HCT116 (cell line): ENCODE results near the gene OST4. TPM values are rescaled to one million over a fixed set of nuclear protein-coding genes. Genes with fewer than 3 reads are reported as not detected.
A peak's percentile ranks its signal among the peaks of the same experiment; 100 is the strongest.

Source experiments
- ATAC-seq: fragments of 200-7000 bp; cut with Tn5 transposase; 2 replicates; pipeline ENCODE4 v1.9.1; 2020; ENCODE audit warnings: mild to moderate bottlenecking, moderate library complexity
- BruUV-seq: library from RNA; stranded (reverse); fragments of 400-500 nt; replicated peaks from 2 replicates; lab custom pipeline; 2021; lab: Mats Ljungman, UMichigan
- CTCF ChIA-PET: fragments of 300-600 bp; sonication (Branson Sonifier 250); formaldehyde crosslinking; loops from one replicate; lab custom pipeline; 2021; ENCODE audit warnings: antibody characterized with exemption; lab: Charles Lee
- POLR2A ChIA-PET: fragments of 300-600, 350-600 bp; sonication (Branson Sonifier 250); formaldehyde crosslinking; loops from one replicate; lab custom pipeline; 2021; ENCODE audit warnings: antibody characterized with exemption; lab: Charles Lee
- RAD21 ChIA-PET, 2 experiments: fragments of 300-600 bp; sonication (Branson Sonifier 250); formaldehyde crosslinking; loops; one replicate each; lab custom pipeline; 2023; ENCODE audit warnings: low total read pairs in 2 of 2; ENCODE audit not compliant: uncharacterized antibody in 2 of 2, unreplicated experiment in 2 of 2, low non-redundant PET in 1 of 2; lab: Charles Lee
- DNase-seq: peaks from one replicate; pipeline ENCODE4 v3.0.0-alpha.2; 2010; ENCODE audit warnings: low read depth, low spot score
- H2AFZ ChIP-seq: fragments of 200-600 bp; shearing (Covaris generic), sonication (generic); 2 replicates; pipeline ENCODE4 v1.6.1; 2017; ENCODE audit warnings: low read depth, mixed run types, mixed read lengths, antibody characterized with exemption, low read length; ENCODE audit not compliant: poor library complexity, severe bottlenecking
- H3K27ac ChIP-seq: 2 replicates; pipeline ENCODE4 v1.5.1; 2012; ENCODE audit warnings: low read depth, low read length
- H3K27me3 ChIP-seq: fragments of 200-600 bp; sonication (generic); 2 replicates; pipeline ENCODE4 v1.6.1; 2016; ENCODE audit warnings: mixed run types, low read length, mixed read lengths; ENCODE audit not compliant: insufficient read depth
- H3K36me3 ChIP-seq, 2 experiments: fragments of 200-500 bp in 1 of 2; fragments of 200-600 bp in 1 of 2; sonication (Bioruptor generic) in 1 of 2; sonication (generic) in 1 of 2; 2 replicates each; pipeline versions ENCODE4 v1.5.1 to v1.6.1; 2014 to 2016; ENCODE audit warnings: low read length in 2 of 2, inconsistent platforms in 1 of 2, mixed read lengths in 1 of 2, mixed run types in 1 of 2; ENCODE audit not compliant: insufficient read depth in 2 of 2, control insufficient read depth in 1 of 2
- H3K4me1 ChIP-seq, 2 experiments: fragments of 200-600 bp in 1 of 2; sonication (generic) in 1 of 2; 2 replicates each; pipeline versions ENCODE4 v1.5.1 to v1.6.1; 2012 to 2017; ENCODE audit warnings: low read length in 2 of 2, inconsistent platforms in 1 of 2, mild to moderate bottlenecking in 1 of 2, mixed read lengths in 1 of 2, mixed run types in 1 of 2, moderate library complexity in 1 of 2; ENCODE audit not compliant: insufficient read depth in 2 of 2, control insufficient read depth in 1 of 2
- H3K4me2 ChIP-seq: fragments of 200-600 bp; sonication (generic); 2 replicates; pipeline ENCODE4 v1.6.1; 2017; ENCODE audit warnings: mixed run types, low read length, mixed read lengths
- H3K4me3 ChIP-seq, 2 experiments: fragments of 200-600 bp in 1 of 2; sonication (generic) in 1 of 2; replicated peaks in 1 of 2; 2 replicates each; pipeline ENCODE4 v1.5.1; 2011 to 2016; ENCODE audit warnings: low read length in 2 of 2, control low read depth in 1 of 2, low read depth in 1 of 2, mild to moderate bottlenecking in 1 of 2, mixed read lengths in 1 of 2, mixed run types in 1 of 2
- H3K79me2 ChIP-seq: fragments of 200-600 bp; sonication (generic); 2 replicates; pipeline ENCODE4 v1.6.1; 2017; ENCODE audit warnings: mild to moderate bottlenecking, mixed run types, low read length, moderate library complexity, mixed read lengths; ENCODE audit not compliant: insufficient read depth
- H3K9ac ChIP-seq: fragments of 200-600 bp; sonication (generic); 2 replicates; pipeline ENCODE4 v1.6.1; 2016; ENCODE audit warnings: low read length, mixed read lengths
- H3K9me2 ChIP-seq: fragments of 200-600 bp; sonication (generic), shearing (Covaris generic); 2 replicates; pipeline ENCODE4 v1.6.1; 2017; ENCODE audit warnings: mixed run types, mild to moderate bottlenecking, moderate library complexity; ENCODE audit not compliant: insufficient read depth
- H3K9me3 ChIP-seq, 2 experiments: fragments of 200-500 bp in 1 of 2; fragments of 200-600 bp in 1 of 2; sonication (Bioruptor generic) in 1 of 2; sonication (generic) in 1 of 2; 2 replicates each; pipeline ENCODE4 v1.6.1; 2014 to 2017; ENCODE audit warnings: low read length in 2 of 2, mixed read lengths in 2 of 2, inconsistent platforms in 1 of 2, low read depth in 1 of 2, mild to moderate bottlenecking in 1 of 2, mixed run types in 1 of 2, moderate library complexity in 1 of 2; ENCODE audit not compliant: control insufficient read depth in 1 of 2, insufficient read depth in 1 of 2
- H4K20me1 ChIP-seq: fragments of 200-600 bp; sonication (generic), shearing (Covaris generic); 2 replicates; pipeline ENCODE4 v1.6.1; 2017; ENCODE audit warnings: mixed run types, mild to moderate bottlenecking, moderate library complexity; ENCODE audit not compliant: insufficient read depth
- EGR1 ChIP-seq: IDR thresholded peaks from 2 replicates; pipeline ENCODE4 v1.6.1; 2012; ENCODE audit warnings: low read depth
- FOSL1 ChIP-seq: IDR thresholded peaks from 2 replicates; pipeline ENCODE4 v1.6.1; 2012; ENCODE audit warnings: low read depth
- RAD21 ChIP-seq: IDR thresholded peaks from 2 replicates; pipeline ENCODE4 v1.6.1; 2012; ENCODE audit warnings: low read depth, mild to moderate bottlenecking
- SP1 ChIP-seq: IDR thresholded peaks from 2 replicates; pipeline ENCODE4 v1.6.1; 2012; ENCODE audit warnings: low read depth
- SRF ChIP-seq: IDR thresholded peaks from 2 replicates; pipeline ENCODE4 v1.6.1; 2012; ENCODE audit warnings: low read depth
- TCF7L2 ChIP-seq: IDR thresholded peaks from 2 replicates; pipeline ENCODE4 v1.7.0; 2011; ENCODE audit warnings: borderline replicate concordance, inconsistent platforms; ENCODE audit not compliant: insufficient read depth, insufficient read length; ENCODE audit errors: extremely low read depth
- YY1 ChIP-seq: IDR thresholded peaks from 2 replicates; pipeline ENCODE4 v1.6.1; 2011; ENCODE audit warnings: low read length, low read depth, moderate library complexity, mild to moderate bottlenecking; ENCODE audit not compliant: insufficient replicate concordance; ENCODE audit errors: extremely low read depth
- ZFX ChIP-seq: fragments of 450-650 bp; IDR thresholded peaks from 2 replicates; pipeline ENCODE4 v1.6.1; 2017
- ZNF274 ChIP-seq: fragments of 200-500 bp; sonication (Bioruptor generic); IDR thresholded peaks from 2 replicates; pipeline ENCODE4 v1.6.1; 2014; ENCODE audit warnings: mild to moderate bottlenecking, low read depth, low read length, inconsistent platforms
- intact Hi-C: fragments of 100-400 bp; cut with micrococcal nuclease; formaldehyde crosslinking; loops from 2 replicates; pipeline ENCODE4 v1.10.0; 2022
- total RNA-seq: library from RNA; stranded (reverse); gene quantifications from one replicate; pipeline ENCODE4 v1.2.1, GENCODE V29; 2021; ENCODE audit not compliant: unreplicated experiment
- TF ChIP-seq, protein P1 (sequence below): IDR thresholded peaks from 2 replicates; pipeline ENCODE4 v1.6.1; 2012; ENCODE audit warnings: low read depth
- TF ChIP-seq, protein P2 (sequence below): IDR thresholded peaks from 2 replicates; pipeline ENCODE4 v1.6.1; 2011; ENCODE audit warnings: mild to moderate bottlenecking, low read length, moderate library complexity; ENCODE audit not compliant: insufficient replicate concordance; ENCODE audit errors: extremely low read depth
- TF ChIP-seq, protein P3 (sequence below): IDR thresholded peaks from 2 replicates; pipeline ENCODE4 v1.6.1; 2012

The OST4 gene
- total RNA-seq, 1 experiment from 2014 or later, result 187 TPM

DNA sequence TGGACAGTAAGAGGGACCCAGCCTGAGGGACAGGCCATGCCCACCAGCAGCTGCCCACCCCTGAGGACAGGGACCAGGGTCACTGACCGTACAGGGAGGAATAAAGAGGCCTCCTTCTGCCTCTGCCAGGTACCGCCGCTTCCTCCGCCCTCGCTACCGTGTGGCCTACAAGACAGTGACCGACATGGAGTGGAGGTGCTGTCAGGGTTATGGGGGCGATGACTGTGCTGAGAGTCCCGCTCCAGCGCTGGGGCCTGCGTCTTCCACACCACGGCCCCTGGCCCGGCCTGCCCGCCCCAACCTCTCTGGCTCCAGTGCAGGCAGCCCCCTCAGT lies 9.1 kb upstream of the OST4 start:
- Histone ChIP-seq H3K79me2 (no peaks in the 10 kb centered on the region), H3K36me3 (no peaks in the 10 kb centered on the region), H3K4me3 (no peak overlapping the region), H3K27ac (peak overlapping the region; percentile 28; the same call in 1 of the 2 replicates), H3K4me2 (peak overlapping the region; percentile 81; the same call in 1 of the 2 replicates), H4K20me1 (no peaks in the 10 kb centered on the region), H2AFZ (no peak overlapping the region), H3K9me2 (no peaks in the 10 kb centered on the region), H3K27me3 (no peaks in the 10 kb centered on the region), H3K4me1 (peaks cover 13 to 22% of the 10 kb centered on the region in 2 experiments), H3K9ac (no peak overlapping the region), H3K9me3 (no peaks in the 10 kb centered on the region)
- ATAC-seq (no peak), DNase-seq (no peak)
- no TSS peak for BruUV-seq
- RAD21 ChIA-PET, result no interaction called here
- POLR2A ChIA-PET, result interaction anchor here (0.6 to 1.3 kb wide), 3 partner anchors 9 to 119 kb away, joined by 3 to 6 read pairs (median 3); partner anchors contain the start of gene OST4
- CTCF ChIA-PET, result interaction anchor here (0.6 to 1.3 kb wide), 6 partner anchors 8 to 155 kb away, joined by 3 to 6 read pairs (median 3); partner anchors contain the start of genes AGBL5 and OST4
- intact Hi-C loops, result no loop called here
- TF ChIP-seq EGR1 (no peak), ZFX (no peak)
- TF ChIP-seq, all 23 proteins: peak for 0

DNA sequence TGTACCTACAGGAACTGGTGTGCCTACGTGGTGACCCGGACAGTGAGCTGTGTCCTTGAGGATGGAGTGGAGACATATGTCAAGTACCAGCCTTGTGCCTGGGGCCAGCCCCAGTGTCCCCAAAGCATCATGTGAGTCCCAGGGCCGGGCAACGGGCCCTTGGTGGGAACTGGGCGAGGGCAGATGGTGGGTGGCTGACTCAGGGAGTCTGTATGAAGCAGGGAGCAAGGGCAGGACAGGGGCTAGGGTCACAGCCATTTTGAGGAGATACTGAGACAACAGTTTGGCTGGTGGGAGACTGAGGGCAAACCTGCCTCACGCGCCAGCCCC lies 8.7 kb upstream of the OST4 start:
- ATAC-seq (no peak), DNase-seq (no peak)
- Histone ChIP-seq H2AFZ (no peak overlapping the region), H3K36me3 (no peaks in the 10 kb centered on the region), H3K4me3 (no peak overlapping the region), H3K9ac (no peak overlapping the region), H3K4me1 (peaks cover 8 to 18% of the 10 kb centered on the region in 2 experiments), H3K27me3 (no peaks in the 10 kb centered on the region), H3K9me3 (no peaks in the 10 kb centered on the region), H3K4me2 (no peak overlapping the region), H3K27ac (no peak overlapping the region; the same call in 1 of the 2 replicates), H4K20me1 (no peaks in the 10 kb centered on the region), H3K79me2 (no peaks in the 10 kb centered on the region), H3K9me2 (no peaks in the 10 kb centered on the region)
- ChIA-PET RAD21 (no interaction called here), CTCF (no interaction called here), POLR2A (interaction anchor here (1.3 kb wide), 1 partner anchor 9 kb away, joined by 3 read pairs; the partner anchor contains the start of gene OST4)
- no peak for TF ChIP-seq EGR1
- TF ChIP-seq SP1, result no peak
- TF ChIP-seq TCF7L2, result no peak
- TF ChIP-seq, protein P1, sequence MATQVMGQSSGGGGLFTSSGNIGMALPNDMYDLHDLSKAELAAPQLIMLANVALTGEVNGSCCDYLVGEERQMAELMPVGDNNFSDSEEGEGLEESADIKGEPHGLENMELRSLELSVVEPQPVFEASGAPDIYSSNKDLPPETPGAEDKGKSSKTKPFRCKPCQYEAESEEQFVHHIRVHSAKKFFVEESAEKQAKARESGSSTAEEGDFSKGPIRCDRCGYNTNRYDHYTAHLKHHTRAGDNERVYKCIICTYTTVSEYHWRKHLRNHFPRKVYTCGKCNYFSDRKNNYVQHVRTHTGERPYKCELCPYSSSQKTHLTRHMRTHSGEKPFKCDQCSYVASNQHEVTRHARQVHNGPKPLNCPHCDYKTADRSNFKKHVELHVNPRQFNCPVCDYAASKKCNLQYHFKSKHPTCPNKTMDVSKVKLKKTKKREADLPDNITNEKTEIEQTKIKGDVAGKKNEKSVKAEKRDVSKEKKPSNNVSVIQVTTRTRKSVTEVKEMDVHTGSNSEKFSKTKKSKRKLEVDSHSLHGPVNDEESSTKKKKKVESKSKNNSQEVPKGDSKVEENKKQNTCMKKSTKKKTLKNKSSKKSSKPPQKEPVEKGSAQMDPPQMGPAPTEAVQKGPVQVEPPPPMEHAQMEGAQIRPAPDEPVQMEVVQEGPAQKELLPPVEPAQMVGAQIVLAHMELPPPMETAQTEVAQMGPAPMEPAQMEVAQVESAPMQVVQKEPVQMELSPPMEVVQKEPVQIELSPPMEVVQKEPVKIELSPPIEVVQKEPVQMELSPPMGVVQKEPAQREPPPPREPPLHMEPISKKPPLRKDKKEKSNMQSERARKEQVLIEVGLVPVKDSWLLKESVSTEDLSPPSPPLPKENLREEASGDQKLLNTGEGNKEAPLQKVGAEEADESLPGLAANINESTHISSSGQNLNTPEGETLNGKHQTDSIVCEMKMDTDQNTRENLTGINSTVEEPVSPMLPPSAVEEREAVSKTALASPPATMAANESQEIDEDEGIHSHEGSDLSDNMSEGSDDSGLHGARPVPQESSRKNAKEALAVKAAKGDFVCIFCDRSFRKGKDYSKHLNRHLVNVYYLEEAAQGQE, result no peak
- TF ChIP-seq YY1, result no peak
- no peak for TF ChIP-seq ZFX
- TF ChIP-seq, protein P2, sequence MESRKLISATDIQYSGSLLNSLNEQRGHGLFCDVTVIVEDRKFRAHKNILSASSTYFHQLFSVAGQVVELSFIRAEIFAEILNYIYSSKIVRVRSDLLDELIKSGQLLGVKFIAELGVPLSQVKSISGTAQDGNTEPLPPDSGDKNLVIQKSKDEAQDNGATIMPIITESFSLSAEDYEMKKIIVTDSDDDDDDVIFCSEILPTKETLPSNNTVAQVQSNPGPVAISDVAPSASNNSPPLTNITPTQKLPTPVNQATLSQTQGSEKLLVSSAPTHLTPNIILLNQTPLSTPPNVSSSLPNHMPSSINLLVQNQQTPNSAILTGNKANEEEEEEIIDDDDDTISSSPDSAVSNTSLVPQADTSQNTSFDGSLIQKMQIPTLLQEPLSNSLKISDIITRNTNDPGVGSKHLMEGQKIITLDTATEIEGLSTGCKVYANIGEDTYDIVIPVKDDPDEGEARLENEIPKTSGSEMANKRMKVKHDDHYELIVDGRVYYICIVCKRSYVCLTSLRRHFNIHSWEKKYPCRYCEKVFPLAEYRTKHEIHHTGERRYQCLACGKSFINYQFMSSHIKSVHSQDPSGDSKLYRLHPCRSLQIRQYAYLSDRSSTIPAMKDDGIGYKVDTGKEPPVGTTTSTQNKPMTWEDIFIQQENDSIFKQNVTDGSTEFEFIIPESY, result no peak
- TF ChIP-seq SRF, result no peak
- no peak for TF ChIP-seq RAD21
- no peak for TF ChIP-seq FOSL1
- TF ChIP-seq ZNF274, result no peak
- TF ChIP-seq, protein P3, sequence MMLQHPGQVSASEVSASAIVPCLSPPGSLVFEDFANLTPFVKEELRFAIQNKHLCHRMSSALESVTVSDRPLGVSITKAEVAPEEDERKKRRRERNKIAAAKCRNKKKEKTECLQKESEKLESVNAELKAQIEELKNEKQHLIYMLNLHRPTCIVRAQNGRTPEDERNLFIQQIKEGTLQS, result no peak
- intact Hi-C loops, result no loop called here
- BruUV-seq, result no TSS peak
